ENCODE results near the gene TVP23C.

DNA sequence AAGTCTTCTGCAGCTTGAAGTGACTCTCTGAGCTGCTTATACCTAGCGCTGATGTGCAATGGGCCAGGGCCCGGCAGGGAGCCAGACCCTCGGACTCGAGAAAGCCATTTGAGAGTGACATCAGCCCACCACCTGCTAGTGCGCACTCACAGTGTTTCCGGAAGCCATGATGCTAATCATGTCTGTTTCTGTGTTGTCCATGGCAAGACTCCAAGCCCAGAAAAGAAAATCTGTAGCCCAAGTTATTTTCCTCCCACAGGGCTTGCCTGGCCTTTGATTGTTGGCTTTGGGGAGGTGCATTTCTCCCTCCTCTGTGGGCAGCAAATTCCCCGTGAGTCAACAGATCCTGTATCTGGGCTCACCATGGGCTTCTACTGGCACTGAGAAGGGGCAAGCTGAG, 94.0 kb downstream of the TVP23C start:
- TF ChIP-seq CTCF (IDR thresholded peaks at IDR 0.05) (no peak), POLR2A (IDR thresholded peaks at IDR 0.05) (no peak)

Data from uterus (tissue), 2 donors.